ENCODE measurements around the gene CKM. TPM values are rescaled to one million over a fixed set of nuclear protein-coding genes. Genes with fewer than 3 reads are reported as not detected.
A peak's percentile ranks its signal among the peaks of the same experiment; 100 is the strongest.

Gene CKM
- total RNA-seq, 2 donors from 2014 or later, result 24.7 to 42.8 TPM

GRCh38 chr19:45296355-45296754 is 26.3 kb downstream of the CKM start:
- Histone ChIP-seq H3K36me3 (peaks cover 0 to 6% of the 10 kb centered on the region in 2 donors), H3K27me3 (replicated peaks; ENCODE audit: insufficient read depth) (no peaks in the 10 kb centered on the region)

GRCh38 chr19:45295873-45296272 is 26.8 kb downstream of the CKM start:
- intact Hi-C loops (cut with DNase I), result no loop called here
- Histone ChIP-seq H3K36me3 (peaks cover 0 to 6% of the 10 kb centered on the region in 2 donors), H3K9me3 (no peaks in the 10 kb centered on the region)

More at GRCh38 chr19:45296355-45296754, 26.3 kb downstream of the CKM start:
- intact Hi-C loops (cut with DNase I), result no loop called here
- H3K4me3 ChIP-seq, result no peak overlapping the region
- no peak for DNase-seq (ENCODE audit: low spot score)
- no peaks in the 10 kb centered on the region for H3K9me3 ChIP-seq
- H3K4me1 ChIP-seq (replicated peaks), result no peaks in the 10 kb centered on the region
- WGBS, result 95% methylated on average over 4 of the region's 4 CpGs
- H3K27ac ChIP-seq, result no peak overlapping the region
- TF ChIP-seq POLR2AphosphoS5 (IDR thresholded peaks at IDR 0.05), result no peak
- TF ChIP-seq CTCF (IDR thresholded peaks at IDR 0.05), result no peak
- no peak for TF ChIP-seq POLR2A (IDR thresholded peaks at IDR 0.05)

GRCh38 chr19:45294291-45295029 is 28.2 kb downstream of the CKM start:
- TF ChIP-seq CTCF (IDR thresholded peaks at IDR 0.05) (no peak), POLR2AphosphoS5 (IDR thresholded peaks at IDR 0.05) (peak; percentile 26)

More at GRCh38 chr19:45295873-45296272, 26.8 kb downstream of the CKM start:
- Histone ChIP-seq H3K27me3 (replicated peaks; ENCODE audit: insufficient read depth) (no peaks in the 10 kb centered on the region), H3K4me1 (replicated peaks) (no peaks in the 10 kb centered on the region), H3K27ac (no peak overlapping the region), H3K4me3 (no peak overlapping the region)
- DNase-seq (ENCODE audit: low spot score), result no peak
- TF ChIP-seq CTCF (IDR thresholded peaks at IDR 0.05), result no peak
- TF ChIP-seq POLR2A (IDR thresholded peaks at IDR 0.05), result no peak
- no peak for TF ChIP-seq POLR2AphosphoS5 (IDR thresholded peaks at IDR 0.05)

GRCh38 chr19:45293682-45294081 is 29.0 kb downstream of the CKM start:
- TF ChIP-seq CTCF (IDR thresholded peaks at IDR 0.05) (no peak), POLR2A (IDR thresholded peaks at IDR 0.05) (no peak), POLR2AphosphoS5 (IDR thresholded peaks at IDR 0.05) (no peak)
- DNase-seq (ENCODE audit: low spot score), result no peak
- Histone ChIP-seq H3K9me3 (no peaks in the 10 kb centered on the region), H3K4me1 (replicated peaks) (no peaks in the 10 kb centered on the region), H3K36me3 (no peaks in the 10 kb centered on the region), H3K27ac (no peak overlapping the region), H3K4me3 (no peak overlapping the region), H3K27me3 (replicated peaks; ENCODE audit: insufficient read depth) (no peaks in the 10 kb centered on the region)
- WGBS, result 94% methylated on average over 4 of the region's 4 CpGs
- intact Hi-C loops (cut with DNase I), result no loop called here

More at GRCh38 chr19:45294291-45295029, 28.2 kb downstream of the CKM start:
- Histone ChIP-seq H3K27ac (no peak overlapping the region), H3K27me3 (replicated peaks; ENCODE audit: insufficient read depth) (no peaks in the 10 kb centered on the region), H3K36me3 (peaks cover 0 to 4% of the 10 kb centered on the region in 2 donors), H3K9me3 (no peaks in the 10 kb centered on the region), H3K4me3 (no peak overlapping the region), H3K4me1 (replicated peaks) (no peaks in the 10 kb centered on the region)
- WGBS, result 40% methylated on average over 12 of the region's 12 CpGs
- DNase-seq (ENCODE audit: low spot score), result peak; percentile 34
- intact Hi-C loops (cut with DNase I), result no loop called here

GRCh38 chr19:45291834-45292233 is 30.8 kb downstream of the CKM start:
- intact Hi-C loops (cut with DNase I), result no loop called here
- Histone ChIP-seq H3K4me3 (no peak overlapping the region), H3K27ac (no peak overlapping the region), H3K27me3 (replicated peaks; ENCODE audit: insufficient read depth) (no peaks in the 10 kb centered on the region), H3K4me1 (replicated peaks) (no peaks in the 10 kb centered on the region), H3K36me3 (peaks cover 0 to 2% of the 10 kb centered on the region in 2 donors), H3K9me3 (no peaks in the 10 kb centered on the region)
- WGBS, result 100% methylated on average over 1 of the region's 1 CpG
- DNase-seq (ENCODE audit: low spot score), result no peak
- no peak for TF ChIP-seq CTCF (IDR thresholded peaks at IDR 0.05)
- TF ChIP-seq POLR2A (IDR thresholded peaks at IDR 0.05), result no peak
- TF ChIP-seq POLR2AphosphoS5 (IDR thresholded peaks at IDR 0.05), result no peak
